ENCODE data around the gene OPTC.
A peak's percentile ranks its signal among the peaks of the same experiment; 100 is the strongest.

OPTC gene

GRCh38 chr1:203491664-203492063, 2.3 kb upstream of the OPTC start:
- no peak for DNase-seq (ENCODE audit: low spot score)

- DNase-seq (ENCODE audit: low spot score) = no peak
Observed at GRCh38 chr1:203492082-203492747, 1.7 kb upstream of the OPTC start.

GRCh38 chr1:203492748-203493130, 1.2 kb upstream of the OPTC start:
- no peak for DNase-seq (ENCODE audit: low spot score)

GRCh38 chr1:203495845-203496244, 1.9 kb downstream of the OPTC start:
- DNase-seq (ENCODE audit: low spot score) = no peak

GRCh38 chr1:203497269-203497777, 3.4 kb downstream of the OPTC start:
- DNase-seq (ENCODE audit: low spot score) = no peak

- DNase-seq (ENCODE audit: low spot score) = no peak
Observed at GRCh38 chr1:203499643-203500278, 5.8 kb downstream of the OPTC start.

- DNase-seq (ENCODE audit: low spot score) = no peak
Observed at GRCh38 chr1:203500279-203500678, 6.3 kb downstream of the OPTC start.

- DNase-seq (ENCODE audit: low spot score) = no peak
Observed at GRCh38 chr1:203503836-203504235, 9.9 kb downstream of the OPTC start.

GRCh38 chr1:203504400-203505250, 10.7 kb downstream of the OPTC start:
- DNase-seq (ENCODE audit: low spot score) = peak; percentile 63

- DNase-seq (ENCODE audit: low spot score) = no peak
Observed at GRCh38 chr1:203505526-203506204, 11.7 kb downstream of the OPTC start.

GRCh38 chr1:203506858-203507626, 13.1 kb downstream of the OPTC start:
- no peak for DNase-seq (ENCODE audit: low spot score)

GRCh38 chr1:203507759-203508158, 13.8 kb downstream of the OPTC start:
- DNase-seq (ENCODE audit: low spot score) = no peak

- DNase-seq (ENCODE audit: low spot score) = no peak
Observed at GRCh38 chr1:203508463-203509073, 14.6 kb downstream of the OPTC start.

GRCh38 chr1:203509135-203509534, 15.2 kb downstream of the OPTC start:
- DNase-seq (ENCODE audit: low spot score) = no peak

GRCh38 chr1:203511513-203511912, 17.6 kb downstream of the OPTC start:
- no peak for DNase-seq (ENCODE audit: low spot score)

GRCh38 chr1:203511930-203512329, 18.0 kb downstream of the OPTC start:
- DNase-seq (ENCODE audit: low spot score) = no peak

GRCh38 chr1:203512517-203512847, 18.5 kb downstream of the OPTC start:
- no peak for DNase-seq (ENCODE audit: low spot score)

GRCh38 chr1:203512848-203513584, 19.1 kb downstream of the OPTC start:
- DNase-seq (ENCODE audit: low spot score) = no peak

- DNase-seq (ENCODE audit: low spot score) = no peak
Observed at GRCh38 chr1:203513585-203514031, 19.7 kb downstream of the OPTC start.

- no peak for DNase-seq (ENCODE audit: low spot score)
Observed at GRCh38 chr1:203516184-203516583, 22.2 kb downstream of the OPTC start.

All from SK-N-DZ (cell line).